Testis (tissue), 2 donors: Measurements from ENCODE around the gene GLYR1.

Experiments used
- POLR2A ChIP-seq: fragments of 450-650 bp; IDR thresholded peaks from one replicate; pipeline ENCODE4 v1.6.1; 2017; ENCODE audit warnings: antibody characterized with exemption, mild to moderate bottlenecking, moderate library complexity
- TF ChIP-seq, protein P1 (sequence below), 3 experiments: fragments of 450-650 bp in 2 of 3; fragments of 200-600 bp in 1 of 3; sonication (generic) in 1 of 3; IDR thresholded peaks; one replicate each; pipeline ENCODE4 v1.5.1; 2016 to 2019; ENCODE audit warnings: antibody characterized with exemption in 3 of 3, mild to moderate bottlenecking in 2 of 3, moderate library complexity in 1 of 3

DNA sequence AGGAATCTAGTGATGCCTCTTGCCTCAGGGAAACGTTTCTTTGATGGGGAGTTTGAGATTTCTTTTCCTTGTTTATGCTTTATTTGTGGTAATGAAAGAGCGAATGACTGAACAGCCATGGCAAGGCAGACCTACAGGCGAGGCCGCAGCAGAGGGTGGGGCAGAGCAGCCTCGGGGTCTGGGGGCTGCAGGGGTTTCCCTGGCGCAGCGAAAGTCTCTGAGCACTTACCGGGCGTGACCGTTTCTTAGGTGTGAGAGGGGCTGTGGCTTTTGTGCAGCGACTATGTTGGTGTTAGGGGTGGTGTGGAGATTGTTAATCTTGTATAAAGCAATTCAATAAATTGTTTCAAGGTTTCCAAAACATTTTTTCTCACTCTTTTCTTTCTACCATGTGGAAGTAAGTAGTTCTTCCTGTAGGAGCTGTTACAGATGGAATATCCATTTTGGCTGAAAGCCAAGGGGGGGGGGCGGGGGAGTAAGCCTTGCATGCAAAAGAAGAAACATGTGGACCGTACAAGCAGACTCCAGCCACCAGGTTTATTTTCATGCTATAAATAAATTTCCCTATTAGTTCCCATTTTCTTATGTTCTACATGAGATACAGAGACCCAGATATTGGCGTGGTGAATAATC, 35.0 kb upstream of the GLYR1 start:
- TF ChIP-seq, protein P1, sequence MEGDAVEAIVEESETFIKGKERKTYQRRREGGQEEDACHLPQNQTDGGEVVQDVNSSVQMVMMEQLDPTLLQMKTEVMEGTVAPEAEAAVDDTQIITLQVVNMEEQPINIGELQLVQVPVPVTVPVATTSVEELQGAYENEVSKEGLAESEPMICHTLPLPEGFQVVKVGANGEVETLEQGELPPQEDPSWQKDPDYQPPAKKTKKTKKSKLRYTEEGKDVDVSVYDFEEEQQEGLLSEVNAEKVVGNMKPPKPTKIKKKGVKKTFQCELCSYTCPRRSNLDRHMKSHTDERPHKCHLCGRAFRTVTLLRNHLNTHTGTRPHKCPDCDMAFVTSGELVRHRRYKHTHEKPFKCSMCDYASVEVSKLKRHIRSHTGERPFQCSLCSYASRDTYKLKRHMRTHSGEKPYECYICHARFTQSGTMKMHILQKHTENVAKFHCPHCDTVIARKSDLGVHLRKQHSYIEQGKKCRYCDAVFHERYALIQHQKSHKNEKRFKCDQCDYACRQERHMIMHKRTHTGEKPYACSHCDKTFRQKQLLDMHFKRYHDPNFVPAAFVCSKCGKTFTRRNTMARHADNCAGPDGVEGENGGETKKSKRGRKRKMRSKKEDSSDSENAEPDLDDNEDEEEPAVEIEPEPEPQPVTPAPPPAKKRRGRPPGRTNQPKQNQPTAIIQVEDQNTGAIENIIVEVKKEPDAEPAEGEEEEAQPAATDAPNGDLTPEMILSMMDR (IDR thresholded peaks at IDR 0.05) = no peak
- no peak for TF ChIP-seq POLR2A
